SK-N-SH treated with all-trans-retinoic acid at 6 μM for 48 hours (cell line): ENCODE measurements around the gene C19orf85.

Source experiments
- ARNTL ChIP-seq: fragments of 450-650 bp; formaldehyde crosslinking; IDR thresholded peaks from 2 replicates; pipeline ENCODE4 v1.5.0; 2020; ENCODE audit warnings: low read depth, mild to moderate bottlenecking, moderate library complexity, borderline replicate concordance
- GLIS3 ChIP-seq: fragments of 250-450 bp; sonication (Bioruptor Pico); IDR thresholded peaks from 2 replicates; pipeline ENCODE4 v1.5.0; 2020; ENCODE audit warnings: mild to moderate bottlenecking, moderate library complexity
- ISL1 ChIP-seq: fragments of 250-450 bp; sonication (Bioruptor Pico); IDR thresholded peaks from 2 replicates; pipeline ENCODE4 v2.1.2; 2022; ENCODE audit warnings: mild to moderate bottlenecking, moderate library complexity
- ZC3H10 ChIP-seq: fragments of 250-450 bp; sonication (Bioruptor Pico); IDR thresholded peaks from 2 replicates; pipeline ENCODE4 v1.5.1; 2021; ENCODE audit warnings: mild to moderate bottlenecking, moderate library complexity
- ZNF565 ChIP-seq: fragments of 450-650 bp; formaldehyde crosslinking; conservative IDR thresholded peaks from 2 replicates; pipeline ENCODE4 v1.5.0; 2020; ENCODE audit warnings: low read depth, mild to moderate bottlenecking, moderate library complexity
- ZNF8 ChIP-seq: fragments of 450-650 bp; formaldehyde crosslinking; IDR thresholded peaks from 2 replicates; pipeline ENCODE4 v1.5.0; 2020; ENCODE audit warnings: mild to moderate bottlenecking, moderate library complexity
- TF ChIP-seq, protein P1 (sequence below): fragments of 250-450 bp; sonication (Bioruptor Pico); IDR thresholded peaks from 2 replicates; pipeline ENCODE4 v1.5.1; 2020; ENCODE audit warnings: low read depth, mild to moderate bottlenecking, moderate library complexity
- TF ChIP-seq, protein P2 (sequence below): fragments of 250-450 bp; sonication (Bioruptor Pico); IDR thresholded peaks from 2 replicates; pipeline ENCODE4 v1.8.0; 2020; ENCODE audit warnings: mild to moderate bottlenecking, moderate library complexity, borderline replicate concordance

DNA sequence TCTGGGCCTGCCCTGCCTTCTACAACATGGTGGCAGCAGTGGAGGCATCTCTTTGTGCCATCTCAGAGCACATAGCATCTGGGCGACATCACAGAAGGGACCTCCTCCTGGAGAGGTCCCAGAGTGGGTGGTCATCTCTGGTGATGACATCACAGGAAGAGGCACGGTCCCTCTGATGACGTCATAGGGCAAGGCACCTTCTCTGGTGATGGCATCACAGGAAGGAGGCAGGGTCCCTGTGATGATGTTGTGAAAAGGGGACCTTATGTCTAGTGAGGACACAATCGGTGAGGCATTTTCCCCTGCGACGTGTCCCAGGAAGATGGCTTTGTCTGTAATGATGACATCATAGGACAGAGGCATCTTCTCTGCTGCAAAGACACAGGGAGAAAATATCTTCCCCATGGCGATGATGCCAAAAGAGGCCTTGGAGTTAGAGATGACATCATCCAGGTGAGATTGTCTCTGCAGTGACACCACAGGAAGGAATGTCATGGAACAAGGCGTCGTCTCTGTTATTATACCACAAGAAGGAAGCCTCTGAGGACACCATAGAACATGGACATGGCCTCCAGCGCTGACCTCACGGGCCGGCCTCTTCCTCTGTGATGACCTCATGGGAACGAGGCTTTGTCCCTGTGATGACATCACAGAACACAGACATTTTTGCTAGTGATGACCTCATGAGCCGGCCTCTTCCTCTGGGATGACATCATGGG is 32.2 kb downstream of the C19orf85 start:
- TF ChIP-seq, protein P1, sequence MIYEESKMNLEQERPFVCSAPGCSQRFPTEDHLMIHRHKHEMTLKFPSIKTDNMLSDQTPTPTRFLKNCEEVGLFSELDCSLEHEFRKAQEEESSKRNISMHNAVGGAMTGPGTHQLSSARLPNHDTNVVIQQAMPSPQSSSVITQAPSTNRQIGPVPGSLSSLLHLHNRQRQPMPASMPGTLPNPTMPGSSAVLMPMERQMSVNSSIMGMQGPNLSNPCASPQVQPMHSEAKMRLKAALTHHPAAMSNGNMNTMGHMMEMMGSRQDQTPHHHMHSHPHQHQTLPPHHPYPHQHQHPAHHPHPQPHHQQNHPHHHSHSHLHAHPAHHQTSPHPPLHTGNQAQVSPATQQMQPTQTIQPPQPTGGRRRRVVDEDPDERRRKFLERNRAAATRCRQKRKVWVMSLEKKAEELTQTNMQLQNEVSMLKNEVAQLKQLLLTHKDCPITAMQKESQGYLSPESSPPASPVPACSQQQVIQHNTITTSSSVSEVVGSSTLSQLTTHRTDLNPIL: no peak
- TF ChIP-seq ZNF8 (CRISPR knock-in tag) (no peak), ZNF565 (CRISPR knock-in tag) (no peak), ARNTL (CRISPR knock-in tag) (no peak), ISL1 (CRISPR knock-in tag) (no peak), GLIS3 (CRISPR knock-in tag) (no peak), ZC3H10 (CRISPR knock-in tag) (no peak)
- TF ChIP-seq, protein P2, sequence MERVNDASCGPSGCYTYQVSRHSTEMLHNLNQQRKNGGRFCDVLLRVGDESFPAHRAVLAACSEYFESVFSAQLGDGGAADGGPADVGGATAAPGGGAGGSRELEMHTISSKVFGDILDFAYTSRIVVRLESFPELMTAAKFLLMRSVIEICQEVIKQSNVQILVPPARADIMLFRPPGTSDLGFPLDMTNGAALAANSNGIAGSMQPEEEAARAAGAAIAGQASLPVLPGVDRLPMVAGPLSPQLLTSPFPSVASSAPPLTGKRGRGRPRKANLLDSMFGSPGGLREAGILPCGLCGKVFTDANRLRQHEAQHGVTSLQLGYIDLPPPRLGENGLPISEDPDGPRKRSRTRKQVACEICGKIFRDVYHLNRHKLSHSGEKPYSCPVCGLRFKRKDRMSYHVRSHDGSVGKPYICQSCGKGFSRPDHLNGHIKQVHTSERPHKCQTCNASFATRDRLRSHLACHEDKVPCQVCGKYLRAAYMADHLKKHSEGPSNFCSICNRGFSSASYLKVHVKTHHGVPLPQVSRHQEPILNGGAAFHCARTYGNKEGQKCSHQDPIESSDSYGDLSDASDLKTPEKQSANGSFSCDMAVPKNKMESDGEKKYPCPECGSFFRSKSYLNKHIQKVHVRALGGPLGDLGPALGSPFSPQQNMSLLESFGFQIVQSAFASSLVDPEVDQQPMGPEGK (CRISPR knock-in tag): no peak
